Thyroid gland (tissue), 4 donors: ENCODE data around the gene IL22RA1. TPM values are rescaled to one million over a fixed set of nuclear protein-coding genes. Genes with fewer than 3 reads are reported as not detected.

ENCODE experiments used
- DNase-seq, 2 donors: peaks; one replicate each; pipeline ENCODE4 v3.0.0-alpha.2; 2019
- H3K27ac ChIP-seq, 3 donors: fragments of 200-600 bp; sonication (generic); 1 replicate in 2 of 3; 2 replicates in 1 of 3; pipeline ENCODE4 v1.5.1; 2016 to 2019; ENCODE audit warnings: mild to moderate bottlenecking in 1 of 3, moderate library complexity in 1 of 3
- H3K27me3 ChIP-seq: fragments of 200-600 bp; sonication (generic); one replicate; pipeline ENCODE4 v1.5.1; 2019
- H3K36me3 ChIP-seq, 2 donors: fragments of 200-600 bp; sonication (generic); one replicate each; pipeline ENCODE4 v1.5.1; 2016 to 2019
- H3K4me1 ChIP-seq, 2 donors: fragments of 200-600 bp; sonication (generic); one replicate each; pipeline ENCODE4 v1.5.1; 2017 to 2019
- H3K4me3 ChIP-seq, 3 donors: fragments of 200-600 bp; sonication (generic); replicated peaks in 1 of 3; 1 replicate in 2 of 3; 2 replicates in 1 of 3; pipeline ENCODE4 v1.5.1; 2016; ENCODE audit warnings: mild to moderate bottlenecking in 1 of 3
- H3K9me3 ChIP-seq: fragments of 200-600 bp; sonication (generic); one replicate; pipeline ENCODE4 v1.5.1; 2017
- POLR2A ChIP-seq, 2 donors: fragments of 450-650 bp; IDR thresholded peaks; one replicate each; pipeline ENCODE4 v1.6.1; 2017; ENCODE audit warnings: antibody characterized with exemption in 2 of 2, mild to moderate bottlenecking in 2 of 2, moderate library complexity in 1 of 2
- WGBS, 2 donors: methylation state at CpG; one replicate each; pipeline ENCODE4 v1.1.5; 2017; 5-methylcytosine and 5-hydroxymethylcytosine counted together
- intact Hi-C: fragments of 100-400 bp; cut with DNase I; formaldehyde crosslinking; loops from one replicate; pipeline ENCODE4 v1.15.1; 2023
- total RNA-seq, 4 donors: library from RNA; depleted of rRNA; stranded (reverse); fragments of >200 nt; gene quantifications; one replicate each; pipeline ENCODE4 v1.2.3, GENCODE V29; 2016
- TF ChIP-seq, protein P1 (sequence below), 6 experiments: fragments of 200-600 bp in 3 of 6; fragments of 450-650 bp in 3 of 6; sonication (generic) in 3 of 6; IDR thresholded peaks; one replicate each; pipeline ENCODE4 v1.5.1; 2016 to 2019; ENCODE audit warnings: antibody characterized with exemption in 6 of 6, mild to moderate bottlenecking in 2 of 6, inconsistent platforms in 1 of 6, moderate library complexity in 1 of 6

The IL22RA1 gene
- total RNA-seq, 4 donors from 2014 or later: 1.1 TPM; not detected in 3

DNA sequence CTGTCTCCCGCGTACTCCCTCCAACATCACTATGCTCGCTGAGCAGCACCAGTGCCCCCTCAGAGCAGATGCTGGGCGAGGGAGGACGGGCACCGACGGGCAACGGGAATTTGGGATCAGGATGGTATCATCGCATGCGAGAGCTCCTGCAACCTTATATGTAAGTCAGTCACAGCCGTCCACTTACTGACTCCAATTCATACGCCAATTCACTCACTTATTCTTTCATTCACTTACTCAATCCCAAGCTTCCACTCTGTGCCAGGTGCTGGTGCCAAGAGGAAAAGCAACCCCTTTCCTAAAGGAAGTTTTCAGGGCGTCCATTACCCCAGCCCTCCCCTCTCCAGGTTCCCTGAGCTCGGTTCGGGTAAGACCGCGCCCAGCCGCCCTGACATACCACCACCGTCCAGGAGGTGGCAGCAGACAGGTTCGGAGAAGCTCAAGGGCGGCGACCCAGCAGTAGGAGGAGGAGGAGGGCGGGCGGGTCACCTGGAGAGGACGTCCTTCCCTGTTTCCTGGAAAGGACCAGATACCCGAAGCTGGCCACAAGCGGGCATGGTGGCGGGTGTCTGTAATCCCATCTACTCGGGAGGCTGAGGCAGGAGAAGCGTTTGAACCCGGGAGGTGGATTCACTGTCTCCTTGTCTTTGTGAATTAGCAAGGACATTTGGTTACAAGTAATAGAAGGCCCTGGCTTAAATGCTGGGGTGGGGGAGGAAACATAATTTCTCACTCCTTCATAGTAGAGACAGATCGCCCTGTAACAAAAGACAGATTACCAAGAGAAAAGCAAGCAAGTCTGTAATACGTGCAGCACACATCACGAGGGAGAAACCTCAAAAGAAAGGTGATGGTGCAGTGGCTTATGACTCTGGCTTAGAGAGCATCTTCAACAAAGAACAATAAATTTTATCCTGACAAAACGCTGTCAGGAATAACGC, 7.6 kb upstream of the IL22RA1 start:
- Histone ChIP-seq H3K27me3 (no peaks in the 10 kb centered on the region), H3K36me3 (no peaks in the 10 kb centered on the region), H3K4me3 (peak overlapping the region in 1 of 3 donors; percentile 7), H3K27ac (peak overlapping the region; percentile 6 to 63 (median 25)), H3K4me1 (peaks cover 6 to 13% of the 10 kb centered on the region in 2 donors), H3K9me3 (no peaks in the 10 kb centered on the region)
- DNase-seq: peak; percentile 94 to 95
- TF ChIP-seq, protein P1, sequence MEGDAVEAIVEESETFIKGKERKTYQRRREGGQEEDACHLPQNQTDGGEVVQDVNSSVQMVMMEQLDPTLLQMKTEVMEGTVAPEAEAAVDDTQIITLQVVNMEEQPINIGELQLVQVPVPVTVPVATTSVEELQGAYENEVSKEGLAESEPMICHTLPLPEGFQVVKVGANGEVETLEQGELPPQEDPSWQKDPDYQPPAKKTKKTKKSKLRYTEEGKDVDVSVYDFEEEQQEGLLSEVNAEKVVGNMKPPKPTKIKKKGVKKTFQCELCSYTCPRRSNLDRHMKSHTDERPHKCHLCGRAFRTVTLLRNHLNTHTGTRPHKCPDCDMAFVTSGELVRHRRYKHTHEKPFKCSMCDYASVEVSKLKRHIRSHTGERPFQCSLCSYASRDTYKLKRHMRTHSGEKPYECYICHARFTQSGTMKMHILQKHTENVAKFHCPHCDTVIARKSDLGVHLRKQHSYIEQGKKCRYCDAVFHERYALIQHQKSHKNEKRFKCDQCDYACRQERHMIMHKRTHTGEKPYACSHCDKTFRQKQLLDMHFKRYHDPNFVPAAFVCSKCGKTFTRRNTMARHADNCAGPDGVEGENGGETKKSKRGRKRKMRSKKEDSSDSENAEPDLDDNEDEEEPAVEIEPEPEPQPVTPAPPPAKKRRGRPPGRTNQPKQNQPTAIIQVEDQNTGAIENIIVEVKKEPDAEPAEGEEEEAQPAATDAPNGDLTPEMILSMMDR (IDR thresholded peaks at IDR 0.05): peak; percentile 79 to 96 (median 84)
- peak in 1 of 2 donors; percentile 58 for TF ChIP-seq POLR2A (IDR thresholded peaks at IDR 0.05)
- intact Hi-C loops: no loop called here
- 19 to 20% methylated on average over 36 of the region's 36 CpGs for WGBS, 2 donors

DNA sequence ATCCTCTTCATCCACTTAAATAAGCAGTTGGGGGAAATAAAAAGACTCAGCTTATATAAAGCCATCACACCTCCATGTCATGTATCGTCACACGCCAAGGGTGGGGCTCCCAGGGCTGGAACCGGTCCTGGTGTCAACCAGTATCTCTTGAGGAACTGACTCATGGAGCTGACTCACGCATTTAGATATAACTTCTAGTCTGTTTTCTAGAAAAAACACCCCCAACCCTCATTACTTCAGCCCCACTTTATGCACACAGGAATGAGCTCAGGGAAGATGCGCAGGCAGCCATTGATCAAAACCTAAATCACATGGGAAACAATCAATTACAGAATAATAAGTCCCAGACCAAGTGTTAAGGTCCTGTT, 6.9 kb upstream of the IL22RA1 start:
- intact Hi-C loops: no loop called here
- H3K36me3 ChIP-seq: no peaks in the 10 kb centered on the region
- H3K27ac ChIP-seq: no peak overlapping the region
- H3K27me3 ChIP-seq: no peaks in the 10 kb centered on the region
- TF ChIP-seq, protein P1 (IDR thresholded peaks at IDR 0.05): no peak
- TF ChIP-seq POLR2A (IDR thresholded peaks at IDR 0.05): no peak
- H3K4me1 ChIP-seq: peaks cover 0 to 7% of the 10 kb centered on the region in 2 donors
- DNase-seq: no peak
- no peak overlapping the region for H3K4me3 ChIP-seq
- H3K9me3 ChIP-seq: no peaks in the 10 kb centered on the region
- 81 to 84% methylated on average over 5 of the region's 5 CpGs for WGBS, 2 donors

DNA sequence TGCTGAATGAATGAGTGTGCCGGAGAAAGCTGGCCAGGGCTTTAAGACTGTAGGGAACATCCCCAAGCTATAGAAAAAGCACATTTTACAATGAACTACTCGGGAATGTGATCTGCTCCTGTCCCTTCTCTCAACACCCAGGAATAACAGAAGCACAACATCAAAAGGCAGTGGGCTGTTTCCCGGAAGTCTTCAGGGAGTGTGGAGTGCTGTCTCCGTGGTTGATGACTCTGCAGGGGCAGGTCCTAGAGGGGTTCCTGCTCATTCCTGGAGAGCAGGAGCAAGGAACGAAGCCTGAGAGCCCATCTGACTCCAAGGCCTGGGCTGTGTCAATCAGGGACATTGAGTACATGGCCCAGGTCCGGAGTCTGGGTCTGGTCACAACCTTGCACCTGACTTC, 4.9 kb upstream of the IL22RA1 start:
- intact Hi-C loops: no loop called here

DNA sequence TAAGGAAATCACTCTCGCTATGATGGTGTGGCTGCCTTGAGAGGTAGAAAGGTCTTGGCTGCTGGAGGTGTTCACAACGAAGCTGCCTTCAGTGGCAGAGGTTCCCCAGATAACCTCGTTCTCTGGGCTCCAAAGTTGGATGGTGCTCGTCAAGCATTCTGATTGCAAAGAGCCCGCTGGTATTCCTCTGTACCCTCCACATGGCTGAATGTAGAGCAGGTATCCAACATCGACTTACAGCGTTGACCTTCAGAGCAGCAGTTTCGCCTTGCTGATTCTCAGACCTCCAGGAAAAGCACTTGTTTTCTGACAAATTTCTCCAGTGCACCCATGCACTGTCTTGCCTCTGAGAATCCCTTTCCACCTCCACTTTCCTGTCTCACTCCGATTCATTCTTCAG, 4.3 kb upstream of the IL22RA1 start:
- intact Hi-C loops: no loop called here

More for the DNA sequence above, 4.9 kb upstream of the IL22RA1 start:
- Histone ChIP-seq H3K4me1 (peaks cover 0 to 12% of the 10 kb centered on the region in 2 donors), H3K27ac (no peak overlapping the region), H3K27me3 (no peaks in the 10 kb centered on the region), H3K36me3 (no peaks in the 10 kb centered on the region), H3K4me3 (no peak overlapping the region), H3K9me3 (no peaks in the 10 kb centered on the region)
- WGBS, 2 donors: 64 to 66% methylated on average over 6 of the region's 6 CpGs
- TF ChIP-seq, protein P1 (IDR thresholded peaks at IDR 0.05): no peak
- no peak for TF ChIP-seq POLR2A (IDR thresholded peaks at IDR 0.05)
- no peak for DNase-seq

More for the DNA sequence above, 4.3 kb upstream of the IL22RA1 start:
- no peak overlapping the region for H3K4me3 ChIP-seq
- TF ChIP-seq POLR2A (IDR thresholded peaks at IDR 0.05): no peak
- TF ChIP-seq, protein P1 (IDR thresholded peaks at IDR 0.05): no peak
- no peak overlapping the region for H3K27ac ChIP-seq
- no peaks in the 10 kb centered on the region for H3K36me3 ChIP-seq
- no peaks in the 10 kb centered on the region for H3K27me3 ChIP-seq
- H3K9me3 ChIP-seq: no peaks in the 10 kb centered on the region
- no peak for DNase-seq
- peaks cover 0 to 18% of the 10 kb centered on the region in 2 donors for H3K4me1 ChIP-seq
- 90 to 94% methylated on average over 9 of the region's 9 CpGs for WGBS, 2 donors
